H1 (cell line): ENCODE results near the gene NOL3.

ENCODE experiments used
- BCL11A ChIP-seq, 2 experiments: IDR thresholded peaks; one replicate each; pipeline ENCODE4 v1.6.1; 2011; ENCODE audit warnings: low read depth in 2 of 2, low read length in 2 of 2, mild to moderate bottlenecking in 2 of 2
- EZH2 ChIP-seq: fragments of 200-600 bp; sonication (generic); IDR thresholded peaks from 2 replicates; pipeline ENCODE4 v1.7.1; 2012; ENCODE audit warnings: low read depth, mild to moderate bottlenecking, moderate library complexity, low read length, inconsistent platforms; ENCODE audit not compliant: severe bottlenecking
- FOSL1 ChIP-seq: IDR thresholded peaks from 2 replicates; pipeline ENCODE4 v1.6.1; 2011; ENCODE audit warnings: mild to moderate bottlenecking, low read depth, low read length, moderate library complexity; ENCODE audit not compliant: insufficient read depth
- NRF1 ChIP-seq: IDR thresholded peaks from 2 replicates; pipeline ENCODE4 v1.6.1; 2011; ENCODE audit warnings: mild to moderate bottlenecking, low read depth, low read length, improper control_type of control experiment
- POLR2A ChIP-seq, 2 experiments: IDR thresholded peaks; 1 replicate in 1 of 2; 2 replicates in 1 of 2; pipeline ENCODE4 v1.6.1; 2011; ENCODE audit warnings: low read depth in 2 of 2, low read length in 2 of 2, mild to moderate bottlenecking in 2 of 2; ENCODE audit errors: control extremely low read depth in 1 of 2
- POLR2AphosphoS5 ChIP-seq: IDR thresholded peaks from 2 replicates; pipeline ENCODE4 v1.6.1; 2011; ENCODE audit warnings: low read depth, low read length
- SAP30 ChIP-seq: fragments of 300-600 bp; sonication (generic); IDR thresholded peaks from 2 replicates; pipeline ENCODE4 v1.7.1; 2012; ENCODE audit warnings: low read length, moderate library complexity, mild to moderate bottlenecking, inconsistent platforms; ENCODE audit not compliant: insufficient read depth, insufficient replicate concordance
- SRF ChIP-seq: IDR thresholded peaks from 2 replicates; pipeline ENCODE4 v1.6.1; 2011; ENCODE audit warnings: mild to moderate bottlenecking, low read depth, low read length, moderate library complexity
- TAF1 ChIP-seq: IDR thresholded peaks from 2 replicates; pipeline ENCODE4 v1.6.1; 2011; ENCODE audit warnings: mild to moderate bottlenecking, low read depth, low read length
- TBP ChIP-seq: IDR thresholded peaks from 2 replicates; pipeline ENCODE4 v1.6.1; 2011; ENCODE audit warnings: low read depth, low read length, improper control_type of control experiment
- TF ChIP-seq, protein P1 (sequence below): IDR thresholded peaks from 2 replicates; pipeline ENCODE4 v1.6.1; 2012; ENCODE audit warnings: low read length, inconsistent platforms
- TF ChIP-seq, protein P2 (sequence below): IDR thresholded peaks from 2 replicates; pipeline ENCODE4 v1.6.1; 2012; ENCODE audit warnings: inconsistent platforms
- TF ChIP-seq, protein P3 (sequence below), 3 experiments: IDR thresholded peaks; 1 replicate in 2 of 3; 2 replicates in 1 of 3; pipeline versions ENCODE4 v1.5.1 to v1.6.1; 2011; ENCODE audit warnings: low read length in 3 of 3, mild to moderate bottlenecking in 3 of 3, inconsistent platforms in 2 of 3, low read depth in 1 of 3, moderate library complexity in 1 of 3; ENCODE audit not compliant: insufficient read depth in 1 of 3; ENCODE audit errors: control extremely low read depth in 1 of 3
- TF ChIP-seq, protein P4 (sequence below): IDR thresholded peaks from 2 replicates; pipeline ENCODE4 v1.6.1; 2011; ENCODE audit warnings: low read depth, mild to moderate bottlenecking, low read length; ENCODE audit not compliant: insufficient read depth

DNA sequence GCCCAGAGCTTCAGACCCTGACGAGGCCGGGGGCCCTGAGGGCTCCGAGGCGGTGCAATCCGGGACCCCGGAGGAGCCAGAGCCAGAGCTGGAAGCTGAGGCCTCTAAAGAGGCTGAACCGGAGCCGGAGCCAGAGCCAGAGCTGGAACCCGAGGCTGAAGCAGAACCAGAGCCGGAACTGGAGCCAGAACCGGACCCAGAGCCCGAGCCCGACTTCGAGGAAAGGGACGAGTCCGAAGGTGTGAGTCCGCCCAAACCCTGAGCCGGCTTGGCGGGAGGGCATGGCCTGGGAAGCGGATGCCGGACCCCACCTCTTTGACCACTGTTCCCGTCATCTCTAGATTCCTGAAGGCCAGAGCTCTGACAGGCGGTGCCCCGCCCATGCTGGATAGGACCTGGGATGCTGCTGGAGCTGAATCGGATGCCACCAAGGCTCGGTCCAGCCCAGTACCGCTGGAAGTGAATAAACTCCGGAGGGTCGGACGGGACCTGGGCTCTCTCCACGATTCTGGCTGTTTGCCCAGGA, 4.4 kb downstream of the NOL3 start:
- TF ChIP-seq, protein P1, sequence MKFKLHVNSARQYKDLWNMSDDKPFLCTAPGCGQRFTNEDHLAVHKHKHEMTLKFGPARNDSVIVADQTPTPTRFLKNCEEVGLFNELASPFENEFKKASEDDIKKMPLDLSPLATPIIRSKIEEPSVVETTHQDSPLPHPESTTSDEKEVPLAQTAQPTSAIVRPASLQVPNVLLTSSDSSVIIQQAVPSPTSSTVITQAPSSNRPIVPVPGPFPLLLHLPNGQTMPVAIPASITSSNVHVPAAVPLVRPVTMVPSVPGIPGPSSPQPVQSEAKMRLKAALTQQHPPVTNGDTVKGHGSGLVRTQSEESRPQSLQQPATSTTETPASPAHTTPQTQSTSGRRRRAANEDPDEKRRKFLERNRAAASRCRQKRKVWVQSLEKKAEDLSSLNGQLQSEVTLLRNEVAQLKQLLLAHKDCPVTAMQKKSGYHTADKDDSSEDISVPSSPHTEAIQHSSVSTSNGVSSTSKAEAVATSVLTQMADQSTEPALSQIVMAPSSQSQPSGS = no peak
- TF ChIP-seq, protein P2, sequence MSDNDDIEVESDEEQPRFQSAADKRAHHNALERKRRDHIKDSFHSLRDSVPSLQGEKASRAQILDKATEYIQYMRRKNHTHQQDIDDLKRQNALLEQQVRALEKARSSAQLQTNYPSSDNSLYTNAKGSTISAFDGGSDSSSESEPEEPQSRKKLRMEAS = no peak
- TF ChIP-seq, protein P3, sequence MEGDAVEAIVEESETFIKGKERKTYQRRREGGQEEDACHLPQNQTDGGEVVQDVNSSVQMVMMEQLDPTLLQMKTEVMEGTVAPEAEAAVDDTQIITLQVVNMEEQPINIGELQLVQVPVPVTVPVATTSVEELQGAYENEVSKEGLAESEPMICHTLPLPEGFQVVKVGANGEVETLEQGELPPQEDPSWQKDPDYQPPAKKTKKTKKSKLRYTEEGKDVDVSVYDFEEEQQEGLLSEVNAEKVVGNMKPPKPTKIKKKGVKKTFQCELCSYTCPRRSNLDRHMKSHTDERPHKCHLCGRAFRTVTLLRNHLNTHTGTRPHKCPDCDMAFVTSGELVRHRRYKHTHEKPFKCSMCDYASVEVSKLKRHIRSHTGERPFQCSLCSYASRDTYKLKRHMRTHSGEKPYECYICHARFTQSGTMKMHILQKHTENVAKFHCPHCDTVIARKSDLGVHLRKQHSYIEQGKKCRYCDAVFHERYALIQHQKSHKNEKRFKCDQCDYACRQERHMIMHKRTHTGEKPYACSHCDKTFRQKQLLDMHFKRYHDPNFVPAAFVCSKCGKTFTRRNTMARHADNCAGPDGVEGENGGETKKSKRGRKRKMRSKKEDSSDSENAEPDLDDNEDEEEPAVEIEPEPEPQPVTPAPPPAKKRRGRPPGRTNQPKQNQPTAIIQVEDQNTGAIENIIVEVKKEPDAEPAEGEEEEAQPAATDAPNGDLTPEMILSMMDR (IDR thresholded peaks at IDR 0.05; ENCODE audit: control extremely low read depth in 1 of 3, insufficient read depth in 1 of 3, low read depth in 1 of 3, low read length in 3 of 3) = no peak
- TF ChIP-seq POLR2A (IDR thresholded peaks at IDR 0.05; ENCODE audit: control extremely low read depth in 1 of 2, low read depth in 2 of 2, low read length in 2 of 2) (no peak), SRF (no peak), TBP (no peak), NRF1 (no peak), FOSL1 (no peak), SAP30 (no peak), POLR2AphosphoS5 (no peak), BCL11A (IDR thresholded peaks at IDR 0.05; ENCODE audit: low read depth in 2 of 2, low read length in 2 of 2) (no peak), EZH2 (no peak), TAF1 (no peak)
- TF ChIP-seq, protein P4, sequence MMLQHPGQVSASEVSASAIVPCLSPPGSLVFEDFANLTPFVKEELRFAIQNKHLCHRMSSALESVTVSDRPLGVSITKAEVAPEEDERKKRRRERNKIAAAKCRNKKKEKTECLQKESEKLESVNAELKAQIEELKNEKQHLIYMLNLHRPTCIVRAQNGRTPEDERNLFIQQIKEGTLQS = no peak
